ENCODE measurements around the gene TNFRSF4.

TNFRSF4 gene

DNA sequence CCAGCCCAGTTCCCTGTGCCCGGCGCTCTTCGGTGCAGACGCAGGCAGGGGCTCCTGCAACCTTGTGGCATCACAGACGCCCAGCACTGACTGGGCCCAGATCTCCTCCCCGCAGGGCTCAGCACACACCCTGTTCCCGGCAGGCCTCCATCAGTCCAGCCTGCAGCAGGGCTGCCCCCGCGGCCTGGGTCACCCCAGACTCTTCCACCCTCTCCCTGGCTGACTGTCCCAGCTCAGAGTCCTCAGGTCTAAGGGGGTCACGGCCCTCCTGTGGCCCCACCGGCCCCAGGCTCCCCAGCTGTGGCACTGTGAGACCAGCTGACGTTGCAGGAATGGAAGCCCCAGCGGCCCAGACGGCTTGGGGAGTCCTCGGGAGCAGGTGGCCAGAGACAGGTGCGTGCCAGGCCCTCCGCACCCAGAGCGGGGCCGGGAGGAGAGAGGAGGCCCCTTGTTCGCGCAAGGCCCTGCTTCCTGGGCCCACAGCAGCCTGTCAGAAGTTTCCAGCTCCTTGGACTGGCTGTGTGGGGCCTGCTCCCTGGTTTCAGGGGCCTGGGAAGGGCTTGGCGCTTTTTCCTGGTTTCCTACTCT, 22.3 kb upstream of the TNFRSF4 start:
- TF ChIP-seq, protein P1, sequence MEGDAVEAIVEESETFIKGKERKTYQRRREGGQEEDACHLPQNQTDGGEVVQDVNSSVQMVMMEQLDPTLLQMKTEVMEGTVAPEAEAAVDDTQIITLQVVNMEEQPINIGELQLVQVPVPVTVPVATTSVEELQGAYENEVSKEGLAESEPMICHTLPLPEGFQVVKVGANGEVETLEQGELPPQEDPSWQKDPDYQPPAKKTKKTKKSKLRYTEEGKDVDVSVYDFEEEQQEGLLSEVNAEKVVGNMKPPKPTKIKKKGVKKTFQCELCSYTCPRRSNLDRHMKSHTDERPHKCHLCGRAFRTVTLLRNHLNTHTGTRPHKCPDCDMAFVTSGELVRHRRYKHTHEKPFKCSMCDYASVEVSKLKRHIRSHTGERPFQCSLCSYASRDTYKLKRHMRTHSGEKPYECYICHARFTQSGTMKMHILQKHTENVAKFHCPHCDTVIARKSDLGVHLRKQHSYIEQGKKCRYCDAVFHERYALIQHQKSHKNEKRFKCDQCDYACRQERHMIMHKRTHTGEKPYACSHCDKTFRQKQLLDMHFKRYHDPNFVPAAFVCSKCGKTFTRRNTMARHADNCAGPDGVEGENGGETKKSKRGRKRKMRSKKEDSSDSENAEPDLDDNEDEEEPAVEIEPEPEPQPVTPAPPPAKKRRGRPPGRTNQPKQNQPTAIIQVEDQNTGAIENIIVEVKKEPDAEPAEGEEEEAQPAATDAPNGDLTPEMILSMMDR (IDR thresholded peaks at IDR 0.05): no peak
- no peak for TF ChIP-seq ZFX (IDR thresholded peaks at IDR 0.05; ENCODE audit: borderline replicate concordance)
- H3K27ac ChIP-seq: no peak overlapping the region

DNA sequence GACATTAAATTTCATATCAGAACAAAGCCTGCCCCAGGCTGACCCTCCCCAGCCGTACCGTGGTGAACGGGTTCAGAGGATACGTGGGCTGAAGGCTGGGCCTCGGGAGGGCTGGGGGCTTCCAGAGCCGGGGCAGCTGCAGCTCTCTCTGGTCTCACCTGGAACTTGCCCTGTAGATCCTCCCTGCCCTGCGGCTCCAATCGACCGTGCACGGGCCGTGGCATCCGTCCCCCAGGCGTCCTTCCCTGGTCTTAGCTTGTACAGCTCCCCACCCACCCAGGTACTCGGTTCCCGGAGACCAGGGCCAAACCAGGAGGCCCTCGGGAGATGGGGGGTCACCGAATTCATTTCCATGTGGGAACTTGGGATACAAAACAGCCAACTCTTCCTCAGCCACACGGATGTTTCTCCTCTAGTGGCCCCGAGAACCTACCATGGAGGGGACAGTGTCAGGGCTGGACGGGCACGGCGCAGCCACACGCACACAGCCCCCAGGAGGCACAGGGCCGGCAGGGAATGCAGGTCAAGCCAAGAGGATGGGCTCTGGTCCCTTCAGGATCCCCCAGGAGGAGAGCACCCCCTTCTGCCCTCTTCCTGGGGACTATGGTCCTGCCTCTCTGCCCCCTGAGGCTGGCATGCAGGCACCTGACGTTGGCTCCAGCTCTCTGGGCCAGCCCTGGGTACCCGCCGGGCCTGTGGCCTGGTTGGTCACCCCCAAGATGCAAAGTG, 21.2 kb upstream of the TNFRSF4 start:
- TF ChIP-seq, protein P1 (IDR thresholded peaks at IDR 0.05): no peak
- TF ChIP-seq ZFX (IDR thresholded peaks at IDR 0.05; ENCODE audit: borderline replicate concordance): no peak
- no peak overlapping the region for H3K27ac ChIP-seq

DNA sequence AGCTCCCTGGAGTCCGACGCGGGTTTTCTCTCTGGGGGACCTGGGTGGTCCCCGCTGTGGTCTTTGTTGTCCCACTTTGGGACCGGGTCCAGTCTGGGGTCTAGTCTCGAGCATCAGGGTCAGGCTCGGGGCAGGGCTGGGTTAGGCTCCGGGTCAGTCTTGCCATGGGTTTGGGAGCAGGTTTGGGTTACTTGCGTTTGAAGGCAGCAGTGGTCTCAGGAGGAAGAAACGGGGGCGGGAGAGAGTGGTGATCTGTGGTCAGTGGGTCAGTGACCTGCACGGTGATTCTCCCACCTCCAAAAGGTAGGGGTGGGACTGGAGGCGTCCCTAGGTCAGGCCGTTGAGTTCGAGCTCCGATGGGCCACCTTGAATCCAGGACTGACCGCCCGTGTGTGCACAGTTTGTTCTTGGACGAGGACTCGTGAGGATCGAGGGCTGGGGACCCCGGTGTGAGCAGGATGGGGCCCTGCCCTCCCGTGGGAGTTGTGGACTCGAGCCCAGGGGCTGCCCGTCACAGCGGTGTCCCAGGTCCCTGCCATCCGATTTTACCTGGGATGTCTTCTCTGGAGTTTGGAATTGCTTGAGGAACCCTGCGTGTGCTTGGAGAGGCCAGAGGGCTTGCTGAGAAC, 20.3 kb upstream of the TNFRSF4 start:
- H3K27ac ChIP-seq: no peak overlapping the region
- TF ChIP-seq, protein P1 (IDR thresholded peaks at IDR 0.05): no peak

DNA sequence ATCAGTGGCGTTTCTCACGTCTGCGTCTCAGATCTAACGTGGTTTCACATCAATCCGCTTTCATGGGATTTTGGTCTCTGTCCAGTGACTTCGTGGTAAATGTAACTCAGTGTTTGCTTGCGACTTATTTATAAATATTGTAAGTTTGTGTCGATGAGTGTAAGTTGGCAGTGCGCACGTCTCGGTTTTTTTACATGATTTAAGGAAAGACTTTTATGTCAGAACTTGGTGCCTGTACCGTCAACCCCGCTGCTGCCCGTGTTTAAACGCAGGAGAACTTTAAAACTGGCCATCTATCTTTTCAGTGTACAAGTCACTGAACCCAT, 19.6 kb upstream of the TNFRSF4 start:
- TF ChIP-seq, protein P1 (IDR thresholded peaks at IDR 0.05): no peak
- TF ChIP-seq ZFX (IDR thresholded peaks at IDR 0.05; ENCODE audit: borderline replicate concordance): no peak
- no peak overlapping the region for H3K27ac ChIP-seq

DNA sequence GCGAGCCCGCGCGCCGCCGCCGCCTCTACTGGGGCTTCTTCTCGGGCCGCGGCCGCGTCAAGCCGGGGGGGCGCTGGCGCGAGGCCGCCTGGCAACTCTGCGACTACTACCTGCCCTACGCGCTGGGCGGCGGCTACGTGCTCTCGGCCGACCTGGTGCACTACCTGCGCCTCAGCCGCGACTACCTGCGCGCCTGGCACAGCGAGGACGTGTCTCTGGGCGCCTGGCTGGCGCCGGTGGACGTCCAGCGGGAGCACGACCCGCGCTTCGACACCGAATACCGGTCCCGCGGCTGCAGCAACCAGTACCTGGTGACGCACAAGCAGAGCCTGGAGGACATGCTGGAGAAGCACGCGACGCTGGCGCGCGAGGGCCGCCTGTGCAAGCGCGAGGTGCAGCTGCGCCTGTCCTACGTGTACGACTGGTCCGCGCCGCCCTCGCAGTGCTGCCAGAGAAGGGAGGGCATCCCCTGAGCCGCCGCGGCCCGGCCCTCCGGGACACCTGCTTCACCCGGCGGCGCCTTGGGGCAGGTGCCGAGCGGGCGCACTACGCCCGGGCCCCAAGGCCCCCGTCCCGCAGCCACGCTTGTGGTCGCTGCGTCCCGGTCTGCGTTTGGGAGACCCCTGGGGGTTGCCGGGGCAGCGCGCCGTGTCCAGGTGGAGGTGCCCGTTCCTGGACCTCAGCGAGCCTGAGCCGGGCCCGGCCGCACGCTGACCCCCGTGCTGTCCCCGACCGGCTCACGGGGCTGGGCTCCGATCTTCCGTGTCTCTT, 19.0 kb upstream of the TNFRSF4 start:
- H3K27ac ChIP-seq: peak overlapping the region; percentile 84
- TF ChIP-seq ZFX (IDR thresholded peaks at IDR 0.05; ENCODE audit: borderline replicate concordance): no peak
- TF ChIP-seq, protein P1 (IDR thresholded peaks at IDR 0.05): no peak

DNA sequence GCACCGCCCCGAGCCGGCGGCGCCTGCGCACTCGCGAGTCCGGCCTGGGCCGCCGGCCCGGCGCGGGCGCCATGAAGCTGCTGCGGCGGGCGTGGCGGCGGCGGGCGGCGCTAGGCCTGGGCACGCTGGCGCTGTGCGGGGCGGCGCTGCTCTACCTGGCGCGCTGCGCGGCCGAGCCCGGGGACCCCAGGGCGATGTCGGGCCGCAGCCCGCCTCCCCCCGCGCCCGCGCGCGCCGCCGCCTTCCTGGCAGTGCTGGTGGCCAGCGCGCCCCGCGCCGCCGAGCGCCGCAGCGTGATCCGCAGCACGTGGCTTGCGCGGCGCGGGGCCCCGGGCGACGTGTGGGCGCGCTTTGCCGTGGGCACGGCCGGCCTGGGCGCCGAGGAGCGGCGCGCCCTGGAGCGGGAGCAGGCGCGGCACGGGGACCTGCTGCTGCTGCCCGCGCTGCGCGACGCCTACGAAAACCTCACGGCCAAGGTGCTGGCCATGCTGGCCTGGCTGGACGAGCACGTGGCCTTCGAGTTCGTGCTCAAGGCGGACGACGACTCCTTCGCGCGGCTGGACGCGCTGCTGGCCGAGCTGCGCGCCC, 18.3 kb upstream of the TNFRSF4 start, which contains the start of gene B3GALT6:
B3GALT6 (plus strand) TSS at position 30 of the 588 bp plus-strand sequence; CDS start at position 72, 42 bp downstream.
- peak within 1 kb of the TSS; percentile 84 for H3K27ac ChIP-seq
- TF ChIP-seq, protein P1 (IDR thresholded peaks at IDR 0.05): no peak
- no peak for TF ChIP-seq ZFX (IDR thresholded peaks at IDR 0.05; ENCODE audit: borderline replicate concordance)

All from 22Rv1 (cell line).